K562 (cell line): ENCODE measurements around the gene GOPC. TPM values are rescaled to one million over a fixed set of nuclear protein-coding genes. Genes with fewer than 3 reads are reported as not detected.

ENCODE experiments used
- ATAC-seq: fragments of 200-7000 bp; cut with Tn5 transposase; 3 replicates; pipeline ENCODE4 v1.9.1; 2020; ENCODE audit warnings: moderate library complexity
- BruUV-seq: library from RNA; stranded (reverse); fragments of 400-500 nt; replicated peaks from 2 replicates; lab custom pipeline; 2021; lab: Mats Ljungman, UMichigan
- CTCF ChIA-PET: fragments of 300-600 bp; formaldehyde crosslinking; extraction: SDS; loops from one replicate; lab custom pipeline; 2021; ENCODE audit warnings: low intra/inter-chr PET ratio; lab: Yijun Ruan, JAX
- POLR2A ChIA-PET: fragments of 300-600, 350-650 bp; sonication (Branson Sonifier 250); formaldehyde crosslinking; extraction: SDS; loops from one replicate; lab custom pipeline; 2021; ENCODE audit warnings: antibody characterized with exemption, inconsistent platforms; lab: Yijun Ruan, JAX
- DNase-seq, 4 experiments: peaks; one replicate each; pipeline versions ENCODE4 v3.0.0 to v3.0.0-alpha.2; 2011 to 2018; ENCODE audit warnings: low spot score in 3 of 4, mixed read lengths in 3 of 4; ENCODE audit errors: extremely low read depth in 1 of 4
- FAIRE-seq: peaks from 2 replicates; lab custom pipeline; 2011; peaks lifted over from hg19 to GRCh38; lab: Jason Lieb, UNC
- H2AFZ ChIP-seq: 2 replicates; pipeline ENCODE4 v1.6.0; 2011; ENCODE audit warnings: low read depth, low read length, control low read depth, inconsistent platforms
- H3K27ac ChIP-seq: fragments of 200-600 bp; 3 replicates; pipeline ENCODE4 v1.8.0; 2011; ENCODE audit warnings: low read depth, mild to moderate bottlenecking, control low read depth, inconsistent platforms, low read length, moderate library complexity, mixed read lengths; ENCODE audit errors: extremely low read depth
- H3K27me3 ChIP-seq, 2 experiments: fragments of 300-600 bp in 1 of 2; 2 replicates in 1 of 2; 3 replicates in 1 of 2; pipeline versions ENCODE4 v1.6.0 to v1.8.0; 2011; ENCODE audit warnings: inconsistent platforms in 2 of 2, low read length in 2 of 2, mild to moderate bottlenecking in 1 of 2, mixed read lengths in 1 of 2, moderate library complexity in 1 of 2; ENCODE audit not compliant: control insufficient read depth in 2 of 2, insufficient read depth in 2 of 2
- H3K36me3 ChIP-seq: fragments of 300-600 bp; 3 replicates; pipeline ENCODE4 v1.8.0; 2011; ENCODE audit warnings: mild to moderate bottlenecking, low read length, inconsistent platforms; ENCODE audit not compliant: control insufficient read depth, insufficient read depth
- H3K4me1 ChIP-seq, 2 experiments: fragments of 200-600 bp in 1 of 2; replicated peaks in 1 of 2; 2 replicates in 1 of 2; 3 replicates in 1 of 2; pipeline versions ENCODE4 v1.5.1 to v1.8.0; 2011; ENCODE audit warnings: inconsistent platforms in 2 of 2, low read length in 2 of 2, mild to moderate bottlenecking in 1 of 2, mixed read lengths in 1 of 2, moderate library complexity in 1 of 2; ENCODE audit not compliant: control insufficient read depth in 2 of 2, insufficient read depth in 2 of 2
- H3K4me2 ChIP-seq: 2 replicates; pipeline ENCODE4 v1.6.1; 2011; ENCODE audit warnings: low read length, control low read depth, inconsistent platforms, mixed read lengths; ENCODE audit not compliant: insufficient read depth
- H3K4me3 ChIP-seq: fragments of 200-600 bp; sonication (generic), shearing (Covaris generic); 2 replicates; pipeline ENCODE4 v1.5.1; 2016; ENCODE audit warnings: control low read depth, inconsistent platforms
- H3K79me2 ChIP-seq: fragments of 200-600 bp; 3 replicates; pipeline ENCODE4 v1.8.0; 2011; ENCODE audit warnings: low read length, inconsistent platforms; ENCODE audit not compliant: control insufficient read depth, insufficient read depth
- H3K9ac ChIP-seq, 2 experiments: 2 replicates each; pipeline versions ENCODE4 v1.6.0 to v1.6.1; 2011; ENCODE audit warnings: low read depth in 2 of 2, low read length in 2 of 2, control low read depth in 1 of 2, inconsistent platforms in 1 of 2, mild to moderate bottlenecking in 1 of 2, mixed read lengths in 1 of 2; ENCODE audit not compliant: insufficient read depth in 1 of 2
- H3K9me1 ChIP-seq: one replicate; pipeline ENCODE4 v1.6.0; 2011; ENCODE audit warnings: inconsistent platforms, mild to moderate bottlenecking, low read length, moderate library complexity; ENCODE audit not compliant: control insufficient read depth, insufficient read depth
- H3K9me3 ChIP-seq: replicated peaks from 2 replicates; pipeline ENCODE4 v1.5.1; 2011; ENCODE audit warnings: low read depth, low read length, inconsistent platforms; ENCODE audit not compliant: control insufficient read depth, insufficient read depth
- H4K20me1 ChIP-seq: replicated peaks from 2 replicates; pipeline ENCODE4 v1.6.1; 2011; ENCODE audit warnings: low read length, inconsistent platforms, mixed read lengths; ENCODE audit not compliant: control insufficient read depth, insufficient read depth
- C11orf30 ChIP-seq: fragments of 450-650 bp; IDR thresholded peaks from 2 replicates; pipeline ENCODE4 v1.6.1; 2016; ENCODE audit warnings: low read depth, mild to moderate bottlenecking
- CBFA2T3 ChIP-seq: fragments of 450-650 bp; IDR thresholded peaks from 2 replicates; pipeline ENCODE4 v1.6.1; 2017
- LARP7 ChIP-seq: fragments of 450-650 bp; IDR thresholded peaks from 2 replicates; pipeline ENCODE4 v1.6.1; 2016
- MAFF ChIP-seq: IDR thresholded peaks from 2 replicates; pipeline ENCODE4 v1.6.1; 2012; ENCODE audit warnings: low read length, improper control_type of control experiment
- MAFG ChIP-seq: fragments of 450-650 bp; conservative IDR thresholded peaks from 2 replicates; pipeline ENCODE4 v1.6.1; 2016; ENCODE audit warnings: missing genetic modification characterization, missing compliant biosample characterization
- MAFK ChIP-seq: IDR thresholded peaks from 2 replicates; pipeline ENCODE4 v1.6.1; 2011; ENCODE audit warnings: low read length, improper control_type of control experiment
- PHF21A ChIP-seq: fragments of 450-650 bp; IDR thresholded peaks from 2 replicates; pipeline ENCODE4 v1.6.1; 2017; ENCODE audit warnings: low read depth, borderline replicate concordance
- SAFB ChIP-seq: fragments of 200-400 bp; formaldehyde crosslinking; IDR thresholded peaks from 2 replicates; pipeline ENCODE4 v1.6.1; 2017; ENCODE audit warnings: low read depth, low read length, borderline replicate concordance
- SMARCB1 ChIP-seq: IDR thresholded peaks from 2 replicates; pipeline ENCODE4 v1.6.1; 2011; ENCODE audit warnings: improper control_type of control experiment, low read depth; ENCODE audit not compliant: insufficient read length
- SP1 ChIP-seq: sonication (generic); formaldehyde crosslinking; IDR thresholded peaks from 2 replicates; pipeline ENCODE4 v1.8.1; 2022; ENCODE audit warnings: mild to moderate bottlenecking, missing genetic modification reagents
- ZNF239 ChIP-seq: fragments of 250-450 bp; sonication (Bioruptor Pico); IDR thresholded peaks from 2 replicates; pipeline ENCODE4 v1.4.0; 2020; ENCODE audit warnings: mild to moderate bottlenecking
- ZNF316 ChIP-seq: fragments of 450-650 bp; IDR thresholded peaks from 2 replicates; pipeline ENCODE4 v1.6.1; 2016
- WGBS: fragments of 100-300 bp; shearing (Covaris generic); methylation state at CpG from one replicate; pipeline ENCODE4 v1.1.6; 2016; ENCODE audit warnings: low coverage, mixed read lengths; ENCODE audit not compliant: insufficient coverage; ENCODE audit errors: missing lambda C conversion rate; 5-methylcytosine and 5-hydroxymethylcytosine counted together
- in situ Hi-C: fragments of 300-500 bp; cut with MboI; formaldehyde crosslinking; loops from 4 replicates; pipeline ENCODE4 v1.15.0; 2018; ENCODE audit warnings: inconsistent platforms, mixed read lengths
- intact Hi-C: fragments of 100-400 bp; cut with micrococcal nuclease; formaldehyde crosslinking; loops from 2 replicates; pipeline ENCODE4 v1.14.2; 2022
- polyA plus RNA-seq, 8 experiments: library from polyadenylated mRNA; depleted of rRNA in 4 of 8; stranded (reverse) in 5 of 8; unstranded in 3 of 8; fragments of >200 nt; fragmentation: Nextera tagmentation in 2 of 8; fragmentation: Illumina TruSeq in 1 of 8; extraction: Ambion mirVana in 2 of 8; extraction: Trizol in 1 of 8; gene quantifications; 2 replicates each; pipeline versions ENCODE4 v1.2.1 to v1.2.3, GENCODE V29; 2011 to 2014; ENCODE audit warnings: inconsistent platforms in 1 of 8, missing spikeins in 1 of 8
- total RNA-seq, 7 experiments: library from RNA; depleted of rRNA in 6 of 7; stranded (reverse); fragments of >200 nt in 6 of 7; fragmentation: Illumina TruSeq in 2 of 7; extraction: Trizol in 2 of 7; gene quantifications; 2 replicates each; pipeline versions ENCODE4 v1.2.1 to v1.2.3, GENCODE V29; 2011 to 2021; ENCODE audit warnings: low replicate concordance in 1 of 7

Gene GOPC
- total and polyA plus RNA-seq, 9 of the 15 experiments (the other 6 are each of a cell fraction or from before 2014, with no cell fraction given), result 10.0 to 32.2 (median 25.6) TPM

DNA sequence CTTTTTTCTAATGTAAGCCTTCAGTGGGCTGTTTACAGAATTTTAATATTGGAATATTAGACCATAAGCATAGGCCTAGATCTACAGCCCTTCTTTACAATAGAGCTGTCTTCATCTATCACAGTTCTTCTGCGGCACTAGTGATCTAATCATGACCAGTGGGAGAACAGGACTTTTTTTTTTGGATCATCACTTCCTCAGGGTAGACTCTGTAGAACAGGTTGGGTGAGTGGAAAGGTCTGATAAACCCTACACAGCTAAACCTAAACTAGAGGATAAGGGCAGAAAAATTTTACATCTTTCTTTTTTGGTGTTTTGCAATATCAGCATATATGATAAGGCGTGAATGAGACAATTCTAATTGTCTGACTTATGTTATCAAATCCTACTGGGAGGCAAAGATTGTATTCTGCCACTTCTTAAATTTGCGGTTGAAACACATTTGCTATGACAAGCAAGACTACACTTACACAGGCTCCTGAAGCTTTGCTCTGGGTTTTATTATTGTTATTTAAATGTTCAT, 52.2 kb downstream of the GOPC start:
- POLR2A ChIA-PET, result interaction anchor here (2.2 kb wide), 1 partner anchor 9 kb away, joined by 8 read pairs; no protein-coding TSS in a partner anchor
- H3K4me2 ChIP-seq, result no peak overlapping the region
- BruUV-seq, result no TSS peak
- H3K79me2 ChIP-seq, result no peaks in the 10 kb centered on the region
- CTCF ChIA-PET, result no interaction called here
- H3K9me3 ChIP-seq, result no peaks in the 10 kb centered on the region
- H3K4me3 ChIP-seq, result no peak overlapping the region
- 36% methylated on average over 3 of the region's 3 CpGs for WGBS
- no peak for FAIRE-seq
- no peaks in the 10 kb centered on the region for H3K27me3 ChIP-seq
- H3K27ac ChIP-seq, result no peak overlapping the region
- H3K36me3 ChIP-seq, result peaks cover 15% of the 10 kb centered on the region; the same call in 2 of the 3 replicates
- H3K4me1 ChIP-seq, result peaks cover 0 to 14% of the 10 kb centered on the region in 2 experiments; a peak in 2 of 5 replicates
- TF ChIP-seq CBFA2T3 (peak; percentile 29), LARP7 (no peak), ZNF316 (peak; percentile 95), ZNF239 (no peak), MAFG (tag) (peak; percentile 87), MAFF (peak; percentile 94), C11orf30 (peak; percentile 90), SAFB (no peak), SMARCB1 (no peak), PHF21A (no peak), SP1 (CRISPR knock-in tag) (no peak), MAFK (peak; percentile 92)
- H3K9me1 ChIP-seq, result no peaks in the 10 kb centered on the region
- peak; percentile 43; the same call in 1 of the 3 replicates for ATAC-seq
- no peak for DNase-seq
- H2AFZ ChIP-seq, result no peak overlapping the region
- no peaks in the 10 kb centered on the region for H4K20me1 ChIP-seq
- no peak overlapping the region for H3K9ac ChIP-seq
- in situ Hi-C loops, result loop anchor here (5.0 to 10.0 kb wide), 2 partner anchors 68 to 95 kb away; partner anchors contain the start of gene DCBLD1
- intact Hi-C loops, result loop anchor here (5.0 kb wide), 1 partner anchor 578 kb away; no protein-coding TSS in a partner anchor
